Measurements from ENCODE around the gene ARHGAP26. TPM values are rescaled to one million over a fixed set of nuclear protein-coding genes. Genes with fewer than 3 reads are reported as not detected.

Gene ARHGAP26
- total RNA-seq, 1 experiment from 2014 or later: 65.5 TPM

GRCh38 chr5:143207563-143208364, 437.6 kb downstream of the ARHGAP26 start:
- DNase-seq (ENCODE audit: low read depth, low spot score) (no peak), ATAC-seq (no peak)
- peaks cover 3% of the 10 kb centered on the region; the same call in 1 of the 2 replicates for H3K4me1 ChIP-seq (ENCODE audit: control insufficient read depth, insufficient read depth, low read length)
- intact Hi-C loops (cut with micrococcal nuclease; ENCODE audit: unreplicated experiment) (no loop called here), in situ Hi-C loops (cut with HindIII; ENCODE audit: low pct_unique_long_range_greater_than_20kb, low sequenced_read_pairs) (no loop called here)
- H3K9me3 ChIP-seq (ENCODE audit: control insufficient read depth, insufficient read depth, low read depth, low read length): no peaks in the 10 kb centered on the region
- ChIA-PET POLR2A (no interaction called here), CTCF (no interaction called here)
- H3K36me3 ChIP-seq (ENCODE audit: control insufficient read depth, insufficient read depth, low read length): no peaks in the 10 kb centered on the region
- no peaks in the 10 kb centered on the region for H3K27me3 ChIP-seq (ENCODE audit: control insufficient read depth, insufficient read depth, low read length)
- no peak overlapping the region for H3K4me3 ChIP-seq (ENCODE audit: low read depth in 2 of 2, low read length in 2 of 2)
- H3K27ac ChIP-seq (ENCODE audit: low read length): no peak overlapping the region
- BruUV-seq (replicated peaks): no TSS peak
- no peak for TF ChIP-seq SIN3A (IDR thresholded peaks at IDR 0.05; ENCODE audit: borderline replicate concordance, insufficient read depth, low read depth, low read length)
- TF ChIP-seq TCF7L2 (IDR thresholded peaks at IDR 0.05; ENCODE audit: low read depth, low read length): no peak
- TF ChIP-seq CTCF (IDR thresholded peaks at IDR 0.05): no peak
- TF ChIP-seq REST (IDR thresholded peaks at IDR 0.05; ENCODE audit: insufficient read depth in 1 of 2, low read depth in 2 of 2, low read length in 1 of 2): no peak
- no peak for TF ChIP-seq POLR2AphosphoS5 (IDR thresholded peaks at IDR 0.05; ENCODE audit: low read depth, low read length)

- H3K36me3 ChIP-seq (ENCODE audit: control insufficient read depth, insufficient read depth, low read length): no peaks in the 10 kb centered on the region
- no peak for TF ChIP-seq TCF7L2 (IDR thresholded peaks at IDR 0.05; ENCODE audit: low read depth, low read length)
- no TSS peak for BruUV-seq (replicated peaks)
- in situ Hi-C loops (cut with HindIII; ENCODE audit: low pct_unique_long_range_greater_than_20kb, low sequenced_read_pairs): no loop called here
- DNase-seq (ENCODE audit: low read depth, low spot score) (no peak), ATAC-seq (no peak)
- intact Hi-C loops (cut with micrococcal nuclease; ENCODE audit: unreplicated experiment): no loop called here
- H3K4me3 ChIP-seq (ENCODE audit: low read depth in 2 of 2, low read length in 2 of 2): no peak overlapping the region
- POLR2A ChIA-PET: no interaction called here
- no peak overlapping the region for H3K27ac ChIP-seq (ENCODE audit: low read length)
- H3K9me3 ChIP-seq (ENCODE audit: control insufficient read depth, insufficient read depth, low read depth, low read length): no peaks in the 10 kb centered on the region
- H3K27me3 ChIP-seq (ENCODE audit: control insufficient read depth, insufficient read depth, low read length): no peaks in the 10 kb centered on the region
- H3K4me1 ChIP-seq (ENCODE audit: control insufficient read depth, insufficient read depth, low read length): peaks cover 3% of the 10 kb centered on the region; the same call in 1 of the 2 replicates
- CTCF ChIA-PET: no interaction called here
These were observed 438.1 kb downstream of the ARHGAP26 start for GRCh38 chr5:143208365-143208641.

GRCh38 chr5:143208781-143209510, 438.8 kb downstream of the ARHGAP26 start:
- peak; percentile 2 for DNase-seq (ENCODE audit: low read depth, low spot score)
- Histone ChIP-seq H3K27ac (ENCODE audit: low read length) (no peak overlapping the region; the same call in 1 of the 2 replicates), H3K36me3 (ENCODE audit: control insufficient read depth, insufficient read depth, low read length) (no peaks in the 10 kb centered on the region), H3K9me3 (ENCODE audit: control insufficient read depth, insufficient read depth, low read depth, low read length) (no peaks in the 10 kb centered on the region), H3K4me3 (ENCODE audit: low read depth in 2 of 2, low read length in 2 of 2) (no peak overlapping the region), H3K27me3 (ENCODE audit: control insufficient read depth, insufficient read depth, low read length) (no peaks in the 10 kb centered on the region), H3K4me1 (ENCODE audit: control insufficient read depth, insufficient read depth, low read length) (peaks cover 3% of the 10 kb centered on the region; the same call in 1 of the 2 replicates)
- no TSS peak for BruUV-seq (replicated peaks)
- TF ChIP-seq SIN3A (IDR thresholded peaks at IDR 0.05; ENCODE audit: borderline replicate concordance, insufficient read depth, low read depth, low read length): no peak
- TF ChIP-seq REST (IDR thresholded peaks at IDR 0.05; ENCODE audit: insufficient read depth in 1 of 2, low read depth in 2 of 2, low read length in 1 of 2): no peak
- no peak for TF ChIP-seq POLR2AphosphoS5 (IDR thresholded peaks at IDR 0.05; ENCODE audit: low read depth, low read length)
- peak; percentile 26 for TF ChIP-seq CTCF (IDR thresholded peaks at IDR 0.05)
- CTCF ChIA-PET: no interaction called here
- POLR2A ChIA-PET: no interaction called here
- ATAC-seq: no peak
- intact Hi-C loops (cut with micrococcal nuclease; ENCODE audit: unreplicated experiment) (no loop called here), in situ Hi-C loops (cut with HindIII; ENCODE audit: low pct_unique_long_range_greater_than_20kb, low sequenced_read_pairs) (no loop called here)
